ENCODE measurements around the gene BACH2. TPM values are rescaled to one million over a fixed set of nuclear protein-coding genes. Genes with fewer than 3 reads are reported as not detected.
"Not testable (repeated sequence)": the region's sequence is repeated elsewhere in the genome, so short reads cannot be mapped to it uniquely, and the experiment has no call there.

The BACH2 gene
- total RNA-seq, 1 donor from 2014 or later: 5.0 TPM

GRCh38 chr6:90033746-90034271 lies 262.8 kb downstream of the BACH2 start:
- Histone ChIP-seq H3K36me3 (ENCODE audit: control insufficient read depth, insufficient read depth, low read length) (no peaks in the 10 kb centered on the region), H3K27me3 (ENCODE audit: control insufficient read depth, insufficient read depth, low read length) (no peaks in the 10 kb centered on the region), H3K4me3 (ENCODE audit: low read depth, low read length) (no peak overlapping the region)
- no peak for TF ChIP-seq CTCF (IDR thresholded peaks at IDR 0.05; ENCODE audit: insufficient read depth, low read length, poor library complexity, severe bottlenecking)
- no peak for DNase-seq (ENCODE audit: low read depth)

GRCh38 chr6:90032489-90033212 lies 264.0 kb downstream of the BACH2 start:
- not testable (repeated sequence) for H3K36me3 ChIP-seq (ENCODE audit: control insufficient read depth, insufficient read depth, low read length); H3K4me3 ChIP-seq (ENCODE audit: low read depth, low read length); DNase-seq (ENCODE audit: low read depth); H3K27me3 ChIP-seq (ENCODE audit: control insufficient read depth, insufficient read depth, low read length)

GRCh38 chr6:90028995-90029635 lies 267.5 kb downstream of the BACH2 start:
- no peaks in the 10 kb centered on the region for H3K27me3 ChIP-seq (ENCODE audit: control insufficient read depth, insufficient read depth, low read length)
- H3K4me3 ChIP-seq (ENCODE audit: low read depth, low read length): no peak overlapping the region
- H3K36me3 ChIP-seq (ENCODE audit: control insufficient read depth, insufficient read depth, low read length): no peaks in the 10 kb centered on the region
- no peak for TF ChIP-seq CTCF (IDR thresholded peaks at IDR 0.05; ENCODE audit: insufficient read depth, low read length, poor library complexity, severe bottlenecking)
- no peak for DNase-seq (ENCODE audit: low read depth)

GRCh38 chr6:90028066-90028778 lies 268.4 kb downstream of the BACH2 start:
- H3K27me3 ChIP-seq (ENCODE audit: control insufficient read depth, insufficient read depth, low read length): no peaks in the 10 kb centered on the region
- no peak for TF ChIP-seq CTCF (IDR thresholded peaks at IDR 0.05; ENCODE audit: insufficient read depth, low read length, poor library complexity, severe bottlenecking)
- no peaks in the 10 kb centered on the region for H3K36me3 ChIP-seq (ENCODE audit: control insufficient read depth, insufficient read depth, low read length)
- no peak overlapping the region for H3K4me3 ChIP-seq (ENCODE audit: low read depth, low read length)
- no peak for DNase-seq (ENCODE audit: low read depth)

GRCh38 chr6:90026216-90026615 lies 270.4 kb downstream of the BACH2 start:
- Histone ChIP-seq H3K36me3 (ENCODE audit: control insufficient read depth, insufficient read depth, low read length) (no peaks in the 10 kb centered on the region), H3K4me3 (ENCODE audit: low read depth, low read length) (no peak overlapping the region), H3K27me3 (ENCODE audit: control insufficient read depth, insufficient read depth, low read length) (no peaks in the 10 kb centered on the region)
- no peak for TF ChIP-seq CTCF (IDR thresholded peaks at IDR 0.05; ENCODE audit: insufficient read depth, low read length, poor library complexity, severe bottlenecking)
- no peak for DNase-seq (ENCODE audit: low read depth)

- peak; percentile 65 for DNase-seq (ENCODE audit: low read depth)
- H3K27me3 ChIP-seq (ENCODE audit: control insufficient read depth, insufficient read depth, low read length): no peaks in the 10 kb centered on the region
- TF ChIP-seq CTCF (IDR thresholded peaks at IDR 0.05; ENCODE audit: insufficient read depth, low read length, poor library complexity, severe bottlenecking): no peak
- H3K36me3 ChIP-seq (ENCODE audit: control insufficient read depth, insufficient read depth, low read length): no peaks in the 10 kb centered on the region
- H3K4me3 ChIP-seq (ENCODE audit: low read depth, low read length): no peak overlapping the region
Observed at GRCh38 chr6:90025523-90026061, 271.1 kb downstream of the BACH2 start.

Data from kidney epithelial cell (primary cell).